ENCODE data around the gene CSGALNACT2.

DNA sequence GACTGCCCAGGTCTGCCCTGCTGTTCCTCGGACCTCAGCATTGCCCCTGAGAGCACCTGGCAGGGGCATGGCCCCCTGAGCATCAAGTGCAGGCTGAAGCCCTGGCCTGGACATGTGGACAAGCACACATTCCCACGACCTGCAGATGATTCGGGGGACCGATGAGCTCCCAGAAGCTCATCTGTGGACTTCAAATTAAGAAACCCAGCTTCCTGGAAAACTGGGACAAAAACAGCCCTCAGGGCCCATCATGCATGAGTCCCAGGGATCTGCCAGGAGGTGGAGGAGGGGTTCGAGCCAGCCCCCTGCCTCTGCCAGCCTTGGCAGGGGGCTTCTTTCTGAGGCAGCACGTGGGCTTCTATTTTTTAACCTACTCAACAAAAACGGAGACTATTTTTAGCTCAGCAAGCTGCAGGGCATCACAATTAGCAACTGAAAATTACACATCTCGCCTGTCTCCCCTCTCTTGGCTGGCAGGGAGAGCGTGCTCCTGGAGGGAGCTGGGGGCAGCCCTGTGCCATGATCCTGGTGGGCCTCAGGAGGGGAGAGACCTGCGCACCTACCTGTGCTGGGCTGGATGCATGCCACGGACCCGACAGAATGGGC is 76.8 kb downstream of the CSGALNACT2 start:
- TF ChIP-seq EP300 (IDR thresholded peaks at IDR 0.05; ENCODE audit: borderline replicate concordance) = no peak
- TF ChIP-seq FOXM1 (IDR thresholded peaks at IDR 0.05; ENCODE audit: borderline replicate concordance, low read depth) = no peak
- no peak for TF ChIP-seq YY1 (IDR thresholded peaks at IDR 0.05; ENCODE audit: low read depth)
- TF ChIP-seq CEBPB (IDR thresholded peaks at IDR 0.05) = no peak
- TF ChIP-seq, protein P1, sequence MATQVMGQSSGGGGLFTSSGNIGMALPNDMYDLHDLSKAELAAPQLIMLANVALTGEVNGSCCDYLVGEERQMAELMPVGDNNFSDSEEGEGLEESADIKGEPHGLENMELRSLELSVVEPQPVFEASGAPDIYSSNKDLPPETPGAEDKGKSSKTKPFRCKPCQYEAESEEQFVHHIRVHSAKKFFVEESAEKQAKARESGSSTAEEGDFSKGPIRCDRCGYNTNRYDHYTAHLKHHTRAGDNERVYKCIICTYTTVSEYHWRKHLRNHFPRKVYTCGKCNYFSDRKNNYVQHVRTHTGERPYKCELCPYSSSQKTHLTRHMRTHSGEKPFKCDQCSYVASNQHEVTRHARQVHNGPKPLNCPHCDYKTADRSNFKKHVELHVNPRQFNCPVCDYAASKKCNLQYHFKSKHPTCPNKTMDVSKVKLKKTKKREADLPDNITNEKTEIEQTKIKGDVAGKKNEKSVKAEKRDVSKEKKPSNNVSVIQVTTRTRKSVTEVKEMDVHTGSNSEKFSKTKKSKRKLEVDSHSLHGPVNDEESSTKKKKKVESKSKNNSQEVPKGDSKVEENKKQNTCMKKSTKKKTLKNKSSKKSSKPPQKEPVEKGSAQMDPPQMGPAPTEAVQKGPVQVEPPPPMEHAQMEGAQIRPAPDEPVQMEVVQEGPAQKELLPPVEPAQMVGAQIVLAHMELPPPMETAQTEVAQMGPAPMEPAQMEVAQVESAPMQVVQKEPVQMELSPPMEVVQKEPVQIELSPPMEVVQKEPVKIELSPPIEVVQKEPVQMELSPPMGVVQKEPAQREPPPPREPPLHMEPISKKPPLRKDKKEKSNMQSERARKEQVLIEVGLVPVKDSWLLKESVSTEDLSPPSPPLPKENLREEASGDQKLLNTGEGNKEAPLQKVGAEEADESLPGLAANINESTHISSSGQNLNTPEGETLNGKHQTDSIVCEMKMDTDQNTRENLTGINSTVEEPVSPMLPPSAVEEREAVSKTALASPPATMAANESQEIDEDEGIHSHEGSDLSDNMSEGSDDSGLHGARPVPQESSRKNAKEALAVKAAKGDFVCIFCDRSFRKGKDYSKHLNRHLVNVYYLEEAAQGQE (IDR thresholded peaks at IDR 0.05; ENCODE audit: low read depth) = no peak
- TF ChIP-seq, protein P2, sequence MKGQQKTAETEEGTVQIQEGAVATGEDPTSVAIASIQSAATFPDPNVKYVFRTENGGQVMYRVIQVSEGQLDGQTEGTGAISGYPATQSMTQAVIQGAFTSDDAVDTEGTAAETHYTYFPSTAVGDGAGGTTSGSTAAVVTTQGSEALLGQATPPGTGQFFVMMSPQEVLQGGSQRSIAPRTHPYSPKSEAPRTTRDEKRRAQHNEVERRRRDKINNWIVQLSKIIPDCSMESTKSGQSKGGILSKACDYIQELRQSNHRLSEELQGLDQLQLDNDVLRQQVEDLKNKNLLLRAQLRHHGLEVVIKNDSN (IDR thresholded peaks at IDR 0.05) = no peak
- TF ChIP-seq TAF1 (IDR thresholded peaks at IDR 0.05; ENCODE audit: low read depth) = no peak
- TF ChIP-seq, protein P3, sequence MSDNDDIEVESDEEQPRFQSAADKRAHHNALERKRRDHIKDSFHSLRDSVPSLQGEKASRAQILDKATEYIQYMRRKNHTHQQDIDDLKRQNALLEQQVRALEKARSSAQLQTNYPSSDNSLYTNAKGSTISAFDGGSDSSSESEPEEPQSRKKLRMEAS (IDR thresholded peaks at IDR 0.05) = no peak
- no peak for TF ChIP-seq TEAD4 (IDR thresholded peaks at IDR 0.05)
- TF ChIP-seq RAD21 (IDR thresholded peaks at IDR 0.05; ENCODE audit: low read depth) = no peak
- no peak for TF ChIP-seq NFIC (IDR thresholded peaks at IDR 0.05)
- no peak for TF ChIP-seq CREB1 (IDR thresholded peaks at IDR 0.05; ENCODE audit: low read depth)
- no peak for TF ChIP-seq ZBTB7A (IDR thresholded peaks at IDR 0.05; ENCODE audit: low read depth)
- TF ChIP-seq EGR1 (IDR thresholded peaks at IDR 0.05) = no peak
